DMS 273 (cell line): ENCODE measurements around the gene CDH2.

Source experiments
- DNase-seq: peaks from one replicate; lab custom pipeline; 2025; ENCODE audit not compliant: unreplicated experiment; lab: John Stamatoyannopoulos, UW

The CDH2 gene

GRCh38 chr18:28176948-28177827 lies at the start of gene CDH2:
CDH2 (minus strand) TSS chr18:28177130; CDS start chr18:28177022, 108 bp downstream.
- DNase-seq: peak; percentile 91

GRCh38 chr18:28212060-28212459 lies 35.1 kb upstream of the CDH2 start:
- DNase-seq: no peak

GRCh38 chr18:28208712-28209265 lies 31.9 kb upstream of the CDH2 start:
- no peak for DNase-seq

GRCh38 chr18:28208268-28208667 lies 31.3 kb upstream of the CDH2 start:
- DNase-seq: no peak

- DNase-seq: no peak
Measured at GRCh38 chr18:28204154-28204553, 27.2 kb upstream of the CDH2 start.

- DNase-seq: no peak
Measured at GRCh38 chr18:28201056-28201455, 24.1 kb upstream of the CDH2 start.

GRCh38 chr18:28198620-28199019 lies 21.7 kb upstream of the CDH2 start:
- no peak for DNase-seq

GRCh38 chr18:28193177-28193778 lies 16.3 kb upstream of the CDH2 start:
- no peak for DNase-seq

- DNase-seq: peak; percentile 74
Measured at GRCh38 chr18:28189400-28190239, 12.7 kb upstream of the CDH2 start.

GRCh38 chr18:28185121-28185520 lies 8.2 kb upstream of the CDH2 start:
- DNase-seq: no peak

- DNase-seq: no peak
Measured at GRCh38 chr18:28183418-28184078, 6.6 kb upstream of the CDH2 start.

- DNase-seq: no peak
Measured at GRCh38 chr18:28181616-28182015, 4.7 kb upstream of the CDH2 start.

- DNase-seq: no peak
Measured at GRCh38 chr18:28178720-28179119, 1.8 kb upstream of the CDH2 start.

GRCh38 chr18:28177828-28178635 lies 1.1 kb upstream of the CDH2 start:
- peak; percentile 87 for DNase-seq

- peak; percentile 69 for DNase-seq
Measured at GRCh38 chr18:28176698-28176947, 307 bp downstream of the CDH2 start.

GRCh38 chr18:28175930-28176697 lies 816 bp downstream of the CDH2 start:
- peak; percentile 62 for DNase-seq

- DNase-seq: peak; percentile 33
Measured at GRCh38 chr18:28175150-28175929, 1.6 kb downstream of the CDH2 start.

GRCh38 chr18:28174181-28174905 lies 2.6 kb downstream of the CDH2 start:
- no peak for DNase-seq
